Neuronal stem cell (in vitro differentiated cells): ENCODE results near the gene EPC2.
"Not testable (repeated sequence)": the region's sequence is repeated elsewhere in the genome, so short reads cannot be mapped to it uniquely, and the experiment has no call there.

Experiments
- DNase-seq: peaks from one replicate; pipeline ENCODE4 v3.0.0-alpha.2; 2013; ENCODE audit warnings: low spot score
- H2AFZ ChIP-seq: one replicate; pipeline ENCODE4 v1.6.1; 2013; ENCODE audit warnings: mild to moderate bottlenecking, low read length, inconsistent platforms
- H2AK5ac ChIP-seq: 2 replicates; pipeline ENCODE4 v1.6.1; 2013; ENCODE audit warnings: low read depth, mild to moderate bottlenecking, inconsistent platforms, low read length, moderate library complexity, mixed read lengths
- H2BK120ac ChIP-seq: 2 replicates; pipeline ENCODE4 v1.6.1; 2013; ENCODE audit warnings: low read depth, mild to moderate bottlenecking, inconsistent platforms, low read length, moderate library complexity, mixed read lengths
- H2BK12ac ChIP-seq: one replicate; pipeline ENCODE4 v1.6.1; 2013; ENCODE audit warnings: low read length, inconsistent platforms
- H2BK15ac ChIP-seq: 2 replicates; pipeline ENCODE4 v1.6.1; 2013; ENCODE audit warnings: mild to moderate bottlenecking, low read length, inconsistent platforms, mixed read lengths
- H2BK5ac ChIP-seq: one replicate; pipeline ENCODE4 v1.6.1; 2013; ENCODE audit warnings: inconsistent platforms, mild to moderate bottlenecking, low read length, moderate library complexity
- H3K14ac ChIP-seq: one replicate; pipeline ENCODE4 v1.6.1; 2013; ENCODE audit warnings: low read length, inconsistent platforms
- H3K18ac ChIP-seq: 2 replicates; pipeline ENCODE4 v1.6.1; 2013; ENCODE audit warnings: low read length, inconsistent platforms
- H3K23ac ChIP-seq: 2 replicates; pipeline ENCODE4 v1.6.1; 2013; ENCODE audit warnings: low read depth, mild to moderate bottlenecking, mixed read lengths, low read length, inconsistent platforms; ENCODE audit not compliant: poor library complexity
- H3K27ac ChIP-seq: replicated peaks from 3 replicates; pipeline ENCODE4 v1.5.1; 2013; ENCODE audit warnings: low read length, inconsistent platforms
- H3K27me3 ChIP-seq, 3 experiments: 2 replicates each; pipeline ENCODE4 v1.6.1; 2013; ENCODE audit warnings: low read length in 3 of 3, mild to moderate bottlenecking in 2 of 3, inconsistent platforms in 1 of 3, low read depth in 1 of 3, mixed read lengths in 1 of 3, moderate library complexity in 1 of 3; ENCODE audit not compliant: control insufficient read depth in 3 of 3, insufficient read depth in 3 of 3
- H3K36me3 ChIP-seq, 2 donors: replicated peaks in 1 of 2; 2 replicates each; pipeline ENCODE4 v1.6.1; 2013; ENCODE audit warnings: low read length in 2 of 2; ENCODE audit not compliant: control insufficient read depth in 2 of 2, insufficient read depth in 2 of 2
- H3K4ac ChIP-seq: 2 replicates; pipeline ENCODE4 v1.6.1; 2013; ENCODE audit warnings: inconsistent platforms, mild to moderate bottlenecking, low read length, moderate library complexity
- H3K4me1 ChIP-seq, 2 donors: 1 replicate in 1 of 2; 2 replicates in 1 of 2; pipeline ENCODE4 v1.6.1; 2013; ENCODE audit warnings: low read length in 2 of 2, low read depth in 1 of 2; ENCODE audit not compliant: control insufficient read depth in 2 of 2, insufficient read depth in 1 of 2
- H3K4me2 ChIP-seq: one replicate; pipeline ENCODE4 v1.6.1; 2013; ENCODE audit warnings: mild to moderate bottlenecking, low read length, inconsistent platforms; ENCODE audit not compliant: insufficient read depth, poor library complexity, severe bottlenecking
- H3K4me3 ChIP-seq, 2 donors: 2 replicates each; pipeline ENCODE4 v1.5.1; 2013; ENCODE audit warnings: low read length in 2 of 2, mild to moderate bottlenecking in 2 of 2, inconsistent platforms in 1 of 2, moderate library complexity in 1 of 2
- H3K79me1 ChIP-seq: one replicate; pipeline ENCODE4 v1.6.1; 2013; ENCODE audit warnings: low read depth, mild to moderate bottlenecking, inconsistent platforms, low read length, moderate library complexity
- H3K9ac ChIP-seq: one replicate; pipeline ENCODE4 v1.6.1; 2013; ENCODE audit warnings: mild to moderate bottlenecking, low read depth, low read length, inconsistent platforms; ENCODE audit not compliant: poor library complexity
- H3K9me3 ChIP-seq, 2 donors: replicated peaks in 1 of 2; 2 replicates each; pipeline versions ENCODE3 to v1.6.1; 2013; ENCODE audit warnings: low read length in 2 of 2, mild to moderate bottlenecking in 2 of 2, inconsistent platforms in 1 of 2, low read depth in 1 of 2, mixed read lengths in 1 of 2, moderate library complexity in 1 of 2; ENCODE audit not compliant: control insufficient read depth in 2 of 2, insufficient read depth in 1 of 2
- H4K8ac ChIP-seq: one replicate; pipeline ENCODE4 v1.6.1; 2013; ENCODE audit warnings: low read depth, mild to moderate bottlenecking, inconsistent platforms, low read length, moderate library complexity
- H4K91ac ChIP-seq: one replicate; pipeline ENCODE4 v1.6.1; 2013; ENCODE audit warnings: low read length, low read depth, mild to moderate bottlenecking, inconsistent platforms; ENCODE audit not compliant: poor library complexity
- WGBS, 2 donors: extraction: QIAGEN DNeasy Blood & Tissue Kit; methylation state at CpG; one replicate each; pipeline ENCODE4 v1.1.7; 2013; ENCODE audit warnings: missing lambda C conversion rate in 2 of 2, mixed read lengths in 1 of 2; ENCODE audit not compliant: insufficient read length in 2 of 2, insufficient replicate concordance in 1 of 2; ENCODE audit errors: extremely low coverage in 2 of 2; 5-methylcytosine and 5-hydroxymethylcytosine counted together

Gene EPC2

DNA sequence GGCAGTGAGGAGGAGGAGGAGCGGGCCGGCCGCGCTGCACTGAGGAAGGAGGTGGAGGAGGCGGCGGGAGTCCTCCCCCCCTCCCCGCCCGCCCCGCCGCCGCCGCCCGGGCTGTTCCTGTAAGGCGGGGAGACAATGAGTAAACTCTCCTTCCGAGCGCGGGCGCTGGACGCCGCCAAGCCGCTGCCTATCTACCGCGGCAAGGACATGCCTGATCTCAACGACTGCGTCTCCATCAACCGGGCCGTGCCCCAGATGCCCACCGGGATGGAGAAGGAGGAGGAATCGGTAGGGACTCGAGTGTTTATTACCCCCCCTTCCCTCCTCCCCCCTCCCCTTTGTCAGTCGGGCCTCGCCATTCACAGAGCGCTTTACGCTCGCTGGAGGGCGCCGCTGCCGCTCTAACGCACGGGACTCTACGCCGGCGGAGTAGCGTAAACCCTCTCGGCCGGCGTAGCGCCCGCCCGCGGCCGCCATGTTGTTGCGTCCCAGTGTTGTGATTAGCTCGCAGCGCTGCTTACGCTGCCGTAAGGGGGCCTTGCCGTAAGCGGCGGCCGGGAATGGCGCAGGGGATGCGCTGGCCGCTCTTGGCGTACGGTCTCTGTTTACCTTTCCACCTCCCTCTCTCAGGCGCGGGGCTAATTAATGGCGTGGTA, 460 bp downstream of the EPC2 start:
- Histone ChIP-seq H3K79me1 (peaks cover 2% of the 10 kb centered on the region), H3K14ac (no peak overlapping the region), H3K27ac (peak overlapping the region; percentile 95), H3K18ac (peak overlapping the region; percentile 99), H4K91ac (no peak overlapping the region), H2AFZ (peak overlapping the region; percentile 98), H2AK5ac (no peak overlapping the region), H2BK12ac (no peak overlapping the region), H2BK120ac (peak overlapping the region; percentile 92), H3K36me3 (no peaks in the 10 kb centered on the region), H3K27me3 (peaks cover 0 to 12% (median 0%) of the 10 kb centered on the region in 3 experiments), H4K8ac (peak overlapping the region; percentile 97), H3K23ac (peak overlapping the region; percentile 97), H3K4me1 (peaks cover 0 to 10% of the 10 kb centered on the region in 2 donors), H3K4ac (no peak overlapping the region), H3K9me3 (no peaks in the 10 kb centered on the region), H3K9ac (peak overlapping the region; percentile 90), H3K4me3 (peak overlapping the region; percentile 68 to 99), H3K4me2 (no peak overlapping the region), H2BK5ac (peak overlapping the region; percentile 98), H2BK15ac (no peak overlapping the region)
- DNase-seq = peak; percentile 92
- WGBS, 2 donors = no CpG with 5 or more reads among the region's 69 CpGs

DNA sequence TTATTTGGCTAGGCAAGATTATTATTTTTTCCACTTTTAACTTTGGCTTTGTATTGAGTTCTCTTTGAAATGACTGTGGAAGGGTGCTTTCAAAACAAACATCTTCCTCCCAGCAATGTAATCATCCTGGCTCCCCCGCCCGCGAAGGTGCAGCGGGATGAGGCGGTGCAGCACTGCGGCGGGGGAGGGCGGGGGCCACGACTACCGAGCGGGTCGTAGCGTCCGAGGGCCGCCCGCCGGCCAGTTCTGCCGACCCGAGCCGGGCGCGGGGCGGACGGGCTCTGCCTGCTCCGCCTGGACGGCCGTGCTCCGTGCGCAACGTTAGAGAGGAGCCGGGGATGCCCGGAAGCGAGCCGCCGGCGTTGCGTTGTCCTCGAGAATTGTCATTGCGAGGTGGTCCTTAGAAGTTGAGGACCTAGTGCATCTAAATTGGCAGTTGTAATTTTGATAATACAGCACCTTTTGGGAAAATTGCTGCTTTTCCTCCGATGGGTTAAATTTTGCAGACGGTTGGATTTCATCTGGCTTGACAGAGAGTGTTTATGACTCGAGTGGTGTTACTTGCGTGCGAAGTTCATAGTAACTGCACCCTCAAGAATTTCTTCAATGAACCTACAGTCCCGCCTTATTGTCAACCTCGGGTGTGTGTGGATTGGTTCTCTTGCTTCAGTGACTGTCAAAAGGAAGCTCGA, 1.1 kb downstream of the EPC2 start:
- H3K23ac ChIP-seq = peak overlapping the region; percentile 83
- no peak overlapping the region for H2BK120ac ChIP-seq
- H2AFZ ChIP-seq = peak overlapping the region; percentile 54
- no peak for DNase-seq
- H2BK15ac ChIP-seq = no peak overlapping the region
- H3K4me3 ChIP-seq = peak overlapping the region; percentile 68 to 95
- peaks cover 0 to 12% (median 0%) of the 10 kb centered on the region in 3 experiments for H3K27me3 ChIP-seq
- H4K8ac ChIP-seq = no peak overlapping the region
- H3K4me1 ChIP-seq = peaks cover 0 to 10% of the 10 kb centered on the region in 2 donors
- no peaks in the 10 kb centered on the region for H3K36me3 ChIP-seq
- peak overlapping the region; percentile 14 for H3K4ac ChIP-seq
- no peak overlapping the region for H3K14ac ChIP-seq
- peak overlapping the region; percentile 95 for H3K18ac ChIP-seq
- H3K4me2 ChIP-seq = peak overlapping the region; percentile 71
- H3K27ac ChIP-seq = peak overlapping the region; percentile 60
- no peak overlapping the region for H2BK5ac ChIP-seq
- H3K79me1 ChIP-seq = peaks cover 2% of the 10 kb centered on the region
- no peak overlapping the region for H2BK12ac ChIP-seq
- no peak overlapping the region for H4K91ac ChIP-seq
- no peaks in the 10 kb centered on the region for H3K9me3 ChIP-seq
- H2AK5ac ChIP-seq = no peak overlapping the region
- peak overlapping the region; percentile 90 for H3K9ac ChIP-seq
- WGBS, 2 donors = no CpG with 5 or more reads among the region's 47 CpGs

DNA sequence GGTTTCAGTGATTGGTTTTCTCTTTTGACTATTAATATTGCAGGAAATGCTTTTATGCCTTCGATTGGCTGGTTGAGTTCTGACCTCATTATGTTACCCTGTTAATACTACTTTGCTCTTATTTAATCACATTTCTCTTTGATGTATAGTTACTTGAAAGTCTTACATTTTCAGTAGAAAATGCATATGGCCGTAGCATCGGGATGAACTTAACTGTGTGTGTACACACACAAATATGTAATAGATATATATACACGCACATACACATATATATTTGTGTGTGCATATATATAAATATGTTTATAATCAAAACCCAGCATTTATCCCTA, 1.6 kb downstream of the EPC2 start:
- Histone ChIP-seq H3K9me3 (no peaks in the 10 kb centered on the region), H3K4ac (no peak overlapping the region), H3K4me1 (peaks cover 0 to 10% of the 10 kb centered on the region in 2 donors), H3K4me2 (peak overlapping the region; percentile 71), H3K14ac (no peak overlapping the region), H2BK15ac (no peak overlapping the region), H3K18ac (no peak overlapping the region), H3K4me3 (peak overlapping the region; percentile 68 to 95), H2BK120ac (no peak overlapping the region), H3K27me3 (peaks cover 0 to 12% (median 0%) of the 10 kb centered on the region in 3 experiments), H3K9ac (no peak overlapping the region), H3K79me1 (peaks cover 2% of the 10 kb centered on the region), H4K91ac (no peak overlapping the region), H2BK12ac (no peak overlapping the region), H3K23ac (no peak overlapping the region), H2AK5ac (no peak overlapping the region), H4K8ac (no peak overlapping the region), H3K36me3 (no peaks in the 10 kb centered on the region), H2AFZ (no peak overlapping the region), H2BK5ac (no peak overlapping the region), H3K27ac (no peak overlapping the region)
- no peak for DNase-seq
- no CpG with 5 or more reads among the region's 4 CpGs for WGBS, 2 donors

DNA sequence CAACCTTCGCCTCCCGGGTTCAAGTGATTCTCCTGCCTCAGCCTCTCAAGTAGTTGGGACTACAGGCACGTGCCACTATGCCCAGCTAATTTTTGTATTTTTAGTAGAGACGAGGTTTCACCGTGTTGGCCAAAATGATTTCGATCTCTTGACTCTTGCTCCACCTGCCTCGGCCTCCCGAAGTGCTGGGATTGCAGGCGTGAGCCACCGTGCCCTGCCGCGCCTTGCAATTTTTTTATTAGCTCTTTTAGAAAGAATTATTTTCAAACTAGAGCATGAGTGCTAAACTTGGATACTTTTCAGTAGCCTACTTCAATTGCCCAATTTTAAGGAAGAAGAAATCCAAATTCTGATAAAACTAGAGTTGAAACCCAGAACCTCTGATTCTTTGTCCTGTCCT, 3.2 kb downstream of the EPC2 start:
- H4K8ac ChIP-seq, H2BK5ac ChIP-seq, H2AFZ ChIP-seq, H2BK12ac ChIP-seq, H2BK120ac ChIP-seq, H3K4me2 ChIP-seq, H3K9me3 ChIP-seq, H2AK5ac ChIP-seq, H3K14ac ChIP-seq, H4K91ac ChIP-seq, H3K9ac ChIP-seq, H3K4me3 ChIP-seq, H3K4me1 ChIP-seq, H3K36me3 ChIP-seq, H3K4ac ChIP-seq, H3K18ac ChIP-seq, H3K27ac ChIP-seq, H2BK15ac ChIP-seq, H3K23ac ChIP-seq, DNase-seq, H3K79me1 ChIP-seq: not testable (repeated sequence)
- no CpG with 5 or more reads among the region's 12 CpGs for WGBS, 2 donors
- H3K27me3 ChIP-seq = peaks cover 0 to 12% (median 0%) of the 10 kb centered on the region in 3 experiments
